Neural cell (in vitro differentiated cells): ENCODE measurements around the gene FAM216B. TPM values are rescaled to one million over a fixed set of nuclear protein-coding genes. Genes with fewer than 3 reads are reported as not detected.

Source experiments
- H2AFZ ChIP-seq: fragments of 200-600, 300-800 bp; sonication (generic), shearing (Covaris generic); 2 replicates; pipeline ENCODE4 v1.6.0; 2014; ENCODE audit warnings: low read depth, mild to moderate bottlenecking, antibody characterized with exemption, low read length, moderate library complexity
- H3F3A ChIP-seq: fragments of 200-600 bp; shearing (Covaris generic); 2 replicates; pipeline ENCODE4 v1.6.1; 2016; ENCODE audit warnings: mild to moderate bottlenecking, moderate library complexity, mixed read lengths, antibody characterized with exemption, low read length; ENCODE audit not compliant: insufficient read depth, poor library complexity, severe bottlenecking
- H3K27ac ChIP-seq: fragments of 200-600, 300-800 bp; sonication (generic), shearing (Covaris generic); 2 replicates; pipeline ENCODE4 v1.5.1; 2014; ENCODE audit warnings: mild to moderate bottlenecking, low read length, moderate library complexity
- H3K27me3 ChIP-seq: fragments of 300-800, 200-600 bp; sonication (generic), shearing (Covaris generic); 2 replicates; pipeline ENCODE4 v1.6.0; 2014; ENCODE audit warnings: mild to moderate bottlenecking, low read depth, low read length, moderate library complexity; ENCODE audit not compliant: insufficient read depth
- H3K36me3 ChIP-seq: fragments of 300-800, 200-600 bp; sonication (generic), shearing (Covaris generic); 2 replicates; pipeline ENCODE4 v1.5.1; 2014; ENCODE audit warnings: mild to moderate bottlenecking, antibody characterized with exemption, low read length, moderate library complexity; ENCODE audit not compliant: insufficient read depth
- H3K4me2 ChIP-seq: fragments of 300-800, 200-600 bp; sonication (generic), shearing (Covaris generic); 2 replicates; pipeline ENCODE4 v1.6.0; 2014; ENCODE audit warnings: mild to moderate bottlenecking, low read length
- H3K4me3 ChIP-seq: fragments of 300-800, 200-600 bp; sonication (generic), shearing (Covaris generic); 2 replicates; pipeline ENCODE4 v1.5.1; 2014; ENCODE audit warnings: mild to moderate bottlenecking, low read length, moderate library complexity
- H3K79me2 ChIP-seq: fragments of 200-600 bp; shearing (Covaris generic); replicated peaks from 2 replicates; pipeline ENCODE4 v1.6.0; 2014; ENCODE audit warnings: mild to moderate bottlenecking, low read length, moderate library complexity; ENCODE audit not compliant: insufficient read depth
- H3K9ac ChIP-seq: fragments of 300-800, 200-600 bp; sonication (generic), shearing (Covaris generic); 2 replicates; pipeline ENCODE4 v1.6.1; 2016; ENCODE audit warnings: mild to moderate bottlenecking, low read length, mixed read lengths
- H3K9me2 ChIP-seq: fragments of 200-600 bp; shearing (Covaris generic); 2 replicates; pipeline ENCODE4 v1.6.1; 2016; ENCODE audit warnings: mild to moderate bottlenecking, low read length, mixed read lengths; ENCODE audit not compliant: insufficient read depth
- H3K9me3 ChIP-seq: fragments of 200-600, 300-800 bp; sonication (generic), shearing (Covaris generic); 2 replicates; pipeline ENCODE4 v1.6.1; 2016; ENCODE audit warnings: mild to moderate bottlenecking, mixed run types, low read length, moderate library complexity, mixed read lengths
- H4K20me1 ChIP-seq: fragments of 200-600 bp; shearing (Covaris generic); 2 replicates; pipeline ENCODE4 v1.6.1; 2016; ENCODE audit warnings: mild to moderate bottlenecking, mixed run types; ENCODE audit not compliant: insufficient read depth
- CTCF ChIP-seq: fragments of 450-650 bp; IDR thresholded peaks from 2 replicates; pipeline ENCODE4 v1.5.1; 2014; ENCODE audit warnings: antibody characterized with exemption, mild to moderate bottlenecking, moderate library complexity; ENCODE audit not compliant: poor library complexity, severe bottlenecking
- EP300 ChIP-seq: fragments of 450-650 bp; conservative IDR thresholded peaks from 2 replicates; pipeline ENCODE4 v1.6.1; 2014; ENCODE audit warnings: antibody characterized with exemption, mild to moderate bottlenecking, moderate library complexity; ENCODE audit not compliant: poor library complexity, severe bottlenecking
- EZH2 ChIP-seq: fragments of 200-600, 300-800 bp; shearing (Covaris generic), sonication (generic); IDR thresholded peaks from 2 replicates; pipeline ENCODE4 v1.6.1; 2014; ENCODE audit warnings: antibody characterized with exemption, low read length, borderline replicate concordance, mild to moderate bottlenecking; ENCODE audit not compliant: insufficient read depth, poor library complexity, severe bottlenecking
- MXI1 ChIP-seq: fragments of 450-650 bp; conservative IDR thresholded peaks from 2 replicates; pipeline ENCODE4 v1.6.1; 2014; ENCODE audit warnings: antibody characterized with exemption, mild to moderate bottlenecking; ENCODE audit not compliant: poor library complexity, severe bottlenecking
- POLR2AphosphoS5 ChIP-seq: IDR thresholded peaks from 2 replicates; pipeline ENCODE4 v1.6.1; 2012
- RAD21 ChIP-seq: fragments of 450-650 bp; conservative IDR thresholded peaks from 2 replicates; pipeline ENCODE4 v1.6.1; 2014; ENCODE audit warnings: antibody characterized with exemption, mild to moderate bottlenecking, moderate library complexity
- REST ChIP-seq: IDR thresholded peaks from 2 replicates; pipeline ENCODE4 v1.6.1; 2012; ENCODE audit warnings: borderline replicate concordance
- SMC3 ChIP-seq: fragments of 450-650 bp; conservative IDR thresholded peaks from 2 replicates; pipeline ENCODE4 v1.6.1; 2014; ENCODE audit warnings: antibody characterized with exemption, mild to moderate bottlenecking, moderate library complexity; ENCODE audit not compliant: poor library complexity
- TAF1 ChIP-seq: IDR thresholded peaks from 2 replicates; pipeline ENCODE4 v1.6.1; 2012; ENCODE audit warnings: low read depth
- polyA plus RNA-seq: library from polyadenylated mRNA; depleted of rRNA; stranded (reverse); fragments of >200 nt; gene quantifications from 2 replicates; pipeline ENCODE4 v1.2.3, GENCODE V29; 2014

FAM216B gene
- polyA plus RNA-seq, 1 donor from 2014 or later = not detected

GRCh38 chr13:42753697-42754096 is 27.7 kb upstream of the FAM216B start:
- Histone ChIP-seq H3K9me3 (no peaks in the 10 kb centered on the region), H2AFZ (no peak overlapping the region), H3K27me3 (no peaks in the 10 kb centered on the region), H3K4me2 (no peak overlapping the region), H3K9me2 (no peaks in the 10 kb centered on the region), H3F3A (no peaks in the 10 kb centered on the region), H3K4me3 (no peak overlapping the region), H3K36me3 (no peaks in the 10 kb centered on the region), H3K27ac (peak overlapping the region; percentile 5), H3K9ac (no peak overlapping the region), H3K79me2 (no peaks in the 10 kb centered on the region), H4K20me1 (no peaks in the 10 kb centered on the region)
- TF ChIP-seq SMC3 (no peak), POLR2AphosphoS5 (peak; percentile 32), TAF1 (no peak), RAD21 (no peak), MXI1 (no peak), EZH2 (no peak), REST (peak; percentile 18), CTCF (no peak), EP300 (no peak)

- Histone ChIP-seq H3K4me3 (no peak overlapping the region), H3K27ac (no peak overlapping the region), H3K4me2 (no peak overlapping the region), H3K9ac (no peak overlapping the region), H4K20me1 (no peaks in the 10 kb centered on the region), H3K79me2 (no peaks in the 10 kb centered on the region), H3K27me3 (no peaks in the 10 kb centered on the region), H3F3A (no peaks in the 10 kb centered on the region), H3K36me3 (no peaks in the 10 kb centered on the region), H3K9me2 (no peaks in the 10 kb centered on the region), H3K9me3 (no peaks in the 10 kb centered on the region), H2AFZ (no peak overlapping the region)
- TF ChIP-seq CTCF = no peak
- TF ChIP-seq RAD21 = no peak
- no peak for TF ChIP-seq MXI1
- TF ChIP-seq EP300 = no peak
- TF ChIP-seq EZH2 = no peak
- TF ChIP-seq POLR2AphosphoS5 = no peak
- no peak for TF ChIP-seq SMC3
- no peak for TF ChIP-seq TAF1
- no peak for TF ChIP-seq REST
These were observed 26.4 kb upstream of the FAM216B start for GRCh38 chr13:42754801-42755510.
